Liver (tissue), 9 donors: ENCODE results near the gene CFAP45. TPM values are rescaled to one million over a fixed set of nuclear protein-coding genes. Genes with fewer than 3 reads are reported as not detected.

Source experiments
- DNase-seq: peaks from one replicate; pipeline ENCODE4 v3.0.0-alpha.2; 2017; ENCODE audit warnings: low spot score
- H3K27ac ChIP-seq, 2 donors: one replicate each; pipeline ENCODE4 v1.7.0; 2013; ENCODE audit warnings: inconsistent platforms in 2 of 2, low read length in 2 of 2, control low read depth in 1 of 2, low read depth in 1 of 2, mild to moderate bottlenecking in 1 of 2
- H3K27me3 ChIP-seq, 4 donors: one replicate each; pipeline versions ENCODE4 v1.6.1 to v1.7.0; 2013; ENCODE audit warnings: low read length in 3 of 4, inconsistent platforms in 1 of 4, mild to moderate bottlenecking in 1 of 4, moderate library complexity in 1 of 4; ENCODE audit not compliant: control insufficient read depth in 4 of 4, insufficient read depth in 4 of 4
- H3K36me3 ChIP-seq, 4 donors: one replicate each; pipeline versions ENCODE4 v1.6.1 to v1.7.0; 2013; ENCODE audit warnings: low read length in 3 of 4, mild to moderate bottlenecking in 3 of 4, low read depth in 1 of 4, moderate library complexity in 1 of 4; ENCODE audit not compliant: control insufficient read depth in 4 of 4, insufficient read depth in 3 of 4
- H3K4me1 ChIP-seq, 4 donors: one replicate each; pipeline versions ENCODE4 v1.6.1 to v1.7.0; 2013; ENCODE audit warnings: low read length in 3 of 4, mild to moderate bottlenecking in 3 of 4, moderate library complexity in 1 of 4; ENCODE audit not compliant: control insufficient read depth in 4 of 4, insufficient read depth in 4 of 4
- H3K4me3 ChIP-seq, 3 donors: one replicate each; pipeline versions ENCODE4 v1.6.1 to v1.7.0; 2013; ENCODE audit warnings: low read length in 3 of 3, control low read depth in 1 of 3, low read depth in 1 of 3, mild to moderate bottlenecking in 1 of 3
- H3K9ac ChIP-seq, 2 donors: one replicate each; pipeline ENCODE4 v1.7.0; 2013; ENCODE audit warnings: low read length in 2 of 2, mild to moderate bottlenecking in 2 of 2, moderate library complexity in 2 of 2, control low read depth in 1 of 2, low read depth in 1 of 2
- H3K9me3 ChIP-seq, 4 donors: one replicate each; pipeline versions ENCODE4 v1.6.1 to v1.7.0; 2013; ENCODE audit warnings: low read length in 3 of 4; ENCODE audit not compliant: control insufficient read depth in 4 of 4
- FOXA1 ChIP-seq: IDR thresholded peaks from 2 replicates; pipeline ENCODE4 v1.6.1; 2016; ENCODE audit warnings: antibody characterized with exemption
- FOXA2 ChIP-seq: IDR thresholded peaks from 2 replicates; pipeline ENCODE4 v1.6.1; 2016; ENCODE audit warnings: antibody characterized with exemption
- GABPA ChIP-seq, 2 donors: IDR thresholded peaks in 1 of 2; conservative IDR thresholded peaks in 1 of 2; 2 replicates each; pipeline ENCODE4 v1.6.1; 2016; ENCODE audit warnings: antibody characterized with exemption in 2 of 2, mild to moderate bottlenecking in 1 of 2, moderate library complexity in 1 of 2
- HNF4A ChIP-seq, 2 donors: conservative IDR thresholded peaks; 2 replicates each; pipeline ENCODE4 v1.6.1; 2016; ENCODE audit warnings: antibody characterized with exemption in 2 of 2, mild to moderate bottlenecking in 2 of 2
- HNF4G ChIP-seq: IDR thresholded peaks from 2 replicates; pipeline ENCODE4 v1.6.1; 2016; ENCODE audit warnings: antibody characterized with exemption
- JUND ChIP-seq, 2 donors: IDR thresholded peaks; 2 replicates each; pipeline ENCODE4 v1.6.1; 2016; ENCODE audit warnings: antibody characterized with exemption in 2 of 2
- RAD21 ChIP-seq, 2 donors: IDR thresholded peaks; 2 replicates each; pipeline ENCODE4 v1.6.1; 2016; ENCODE audit warnings: antibody characterized with exemption in 2 of 2, mild to moderate bottlenecking in 2 of 2
- RXRA ChIP-seq, 2 donors: IDR thresholded peaks; 2 replicates each; pipeline ENCODE4 v1.6.1; 2017 to 2018; ENCODE audit warnings: antibody characterized with exemption in 2 of 2, mild to moderate bottlenecking in 1 of 2
- SP1 ChIP-seq: IDR thresholded peaks from 2 replicates; pipeline ENCODE4 v1.6.1; 2018; ENCODE audit warnings: antibody characterized with exemption, mild to moderate bottlenecking
- TAF1 ChIP-seq: conservative IDR thresholded peaks from 2 replicates; pipeline ENCODE4 v1.6.1; 2016; ENCODE audit warnings: antibody characterized with exemption, mild to moderate bottlenecking
- YY1 ChIP-seq: IDR thresholded peaks from 2 replicates; pipeline ENCODE4 v1.6.1; 2016; ENCODE audit warnings: antibody characterized with exemption, mild to moderate bottlenecking
- WGBS: extraction: QIAGEN DNeasy Blood & Tissue Kit; methylation state at CpG from one replicate; pipeline ENCODE4 v1.1.7; 2013; 5-methylcytosine and 5-hydroxymethylcytosine counted together
- polyA plus RNA-seq, 2 donors: library from polyadenylated mRNA; stranded (reverse) in 1 of 2; unstranded in 1 of 2; fragments of 200-250 nt in 1 of 2; fragments of >200 nt in 1 of 2; fragmentation: Nextera tagmentation in 1 of 2; extraction: Ambion mirVana in 1 of 2; gene quantifications; one replicate each; pipeline versions ENCODE4 v1.2.1 to v1.2.3, GENCODE V29; 2013 to 2015
- total RNA-seq, 2 donors: library from RNA; depleted of rRNA; stranded (reverse); fragments of >200 nt; gene quantifications; one replicate each; pipeline ENCODE4 v1.2.3, GENCODE V29; 2014
- TF ChIP-seq, protein P1 (sequence below): IDR thresholded peaks from 2 replicates; pipeline ENCODE4 v1.6.1; 2016; ENCODE audit warnings: antibody characterized with exemption
- TF ChIP-seq, protein P2 (sequence below): fragments of 150-350 bp; IDR thresholded peaks from 2 replicates; pipeline ENCODE4 v1.5.1; 2017; ENCODE audit warnings: improper control_type of control experiment, low read depth, low read length; ENCODE audit not compliant: missing input control
- TF ChIP-seq, protein P3 (sequence below): IDR thresholded peaks from 2 replicates; pipeline ENCODE4 v1.6.1; 2016; ENCODE audit warnings: antibody characterized with exemption, mild to moderate bottlenecking
- TF ChIP-seq, protein P4 (sequence below): IDR thresholded peaks from 2 replicates; pipeline ENCODE4 v1.6.1; 2016; ENCODE audit warnings: antibody characterized with exemption
- donor health status: healthy.
- donor health status: healthy.
- donor health status: healthy.
- donor health status: healthy.
- donor health status: healthy.

Gene CFAP45
- total and polyA plus RNA-seq, 4 donors = 0.03 to 0.24 TPM; not detected in 2

DNA sequence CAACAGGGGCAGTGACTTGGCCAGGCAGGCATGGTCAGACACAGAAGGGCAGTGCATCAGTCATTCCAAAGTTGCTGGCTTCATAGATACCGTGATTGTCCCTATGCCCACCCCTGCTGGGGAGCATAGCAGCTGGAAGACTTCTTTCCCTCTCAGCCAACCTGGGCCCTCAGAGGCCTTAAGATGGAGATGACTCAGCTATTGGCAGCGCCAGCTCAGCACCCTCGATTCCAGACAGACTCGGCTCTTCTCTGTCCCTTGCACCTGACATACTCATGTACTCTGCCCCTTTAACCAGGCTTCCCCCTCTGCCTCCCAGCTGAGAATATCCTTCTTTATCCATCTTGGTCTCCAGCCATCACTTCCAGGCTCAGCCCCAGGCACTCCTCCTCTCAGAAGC lies 56.5 kb downstream of the CFAP45 start:
- WGBS = 94% methylated on average over 4 of the region's 4 CpGs
- no peaks in the 10 kb centered on the region for H3K36me3 ChIP-seq
- no peak overlapping the region for H3K27ac ChIP-seq
- H3K4me3 ChIP-seq = no peak overlapping the region
- no peaks in the 10 kb centered on the region for H3K4me1 ChIP-seq
- no peak overlapping the region for H3K9ac ChIP-seq
- H3K9me3 ChIP-seq = no peaks in the 10 kb centered on the region
- TF ChIP-seq, protein P1, sequence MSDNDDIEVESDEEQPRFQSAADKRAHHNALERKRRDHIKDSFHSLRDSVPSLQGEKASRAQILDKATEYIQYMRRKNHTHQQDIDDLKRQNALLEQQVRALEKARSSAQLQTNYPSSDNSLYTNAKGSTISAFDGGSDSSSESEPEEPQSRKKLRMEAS = no peak
- no peak for TF ChIP-seq HNF4A (conservative IDR thresholded peaks at IDR 0.05)
- TF ChIP-seq, protein P2, sequence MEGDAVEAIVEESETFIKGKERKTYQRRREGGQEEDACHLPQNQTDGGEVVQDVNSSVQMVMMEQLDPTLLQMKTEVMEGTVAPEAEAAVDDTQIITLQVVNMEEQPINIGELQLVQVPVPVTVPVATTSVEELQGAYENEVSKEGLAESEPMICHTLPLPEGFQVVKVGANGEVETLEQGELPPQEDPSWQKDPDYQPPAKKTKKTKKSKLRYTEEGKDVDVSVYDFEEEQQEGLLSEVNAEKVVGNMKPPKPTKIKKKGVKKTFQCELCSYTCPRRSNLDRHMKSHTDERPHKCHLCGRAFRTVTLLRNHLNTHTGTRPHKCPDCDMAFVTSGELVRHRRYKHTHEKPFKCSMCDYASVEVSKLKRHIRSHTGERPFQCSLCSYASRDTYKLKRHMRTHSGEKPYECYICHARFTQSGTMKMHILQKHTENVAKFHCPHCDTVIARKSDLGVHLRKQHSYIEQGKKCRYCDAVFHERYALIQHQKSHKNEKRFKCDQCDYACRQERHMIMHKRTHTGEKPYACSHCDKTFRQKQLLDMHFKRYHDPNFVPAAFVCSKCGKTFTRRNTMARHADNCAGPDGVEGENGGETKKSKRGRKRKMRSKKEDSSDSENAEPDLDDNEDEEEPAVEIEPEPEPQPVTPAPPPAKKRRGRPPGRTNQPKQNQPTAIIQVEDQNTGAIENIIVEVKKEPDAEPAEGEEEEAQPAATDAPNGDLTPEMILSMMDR = no peak
- no peak for TF ChIP-seq SP1
- no peak for TF ChIP-seq GABPA (IDR thresholded peaks at IDR 0.05 in 1 of 2, conservative IDR thresholded peaks at IDR 0.05 in 1 of 2)
- TF ChIP-seq TAF1 = no peak
- TF ChIP-seq JUND (IDR thresholded peaks at IDR 0.05) = no peak
- no peak for TF ChIP-seq HNF4G
- TF ChIP-seq, protein P3, sequence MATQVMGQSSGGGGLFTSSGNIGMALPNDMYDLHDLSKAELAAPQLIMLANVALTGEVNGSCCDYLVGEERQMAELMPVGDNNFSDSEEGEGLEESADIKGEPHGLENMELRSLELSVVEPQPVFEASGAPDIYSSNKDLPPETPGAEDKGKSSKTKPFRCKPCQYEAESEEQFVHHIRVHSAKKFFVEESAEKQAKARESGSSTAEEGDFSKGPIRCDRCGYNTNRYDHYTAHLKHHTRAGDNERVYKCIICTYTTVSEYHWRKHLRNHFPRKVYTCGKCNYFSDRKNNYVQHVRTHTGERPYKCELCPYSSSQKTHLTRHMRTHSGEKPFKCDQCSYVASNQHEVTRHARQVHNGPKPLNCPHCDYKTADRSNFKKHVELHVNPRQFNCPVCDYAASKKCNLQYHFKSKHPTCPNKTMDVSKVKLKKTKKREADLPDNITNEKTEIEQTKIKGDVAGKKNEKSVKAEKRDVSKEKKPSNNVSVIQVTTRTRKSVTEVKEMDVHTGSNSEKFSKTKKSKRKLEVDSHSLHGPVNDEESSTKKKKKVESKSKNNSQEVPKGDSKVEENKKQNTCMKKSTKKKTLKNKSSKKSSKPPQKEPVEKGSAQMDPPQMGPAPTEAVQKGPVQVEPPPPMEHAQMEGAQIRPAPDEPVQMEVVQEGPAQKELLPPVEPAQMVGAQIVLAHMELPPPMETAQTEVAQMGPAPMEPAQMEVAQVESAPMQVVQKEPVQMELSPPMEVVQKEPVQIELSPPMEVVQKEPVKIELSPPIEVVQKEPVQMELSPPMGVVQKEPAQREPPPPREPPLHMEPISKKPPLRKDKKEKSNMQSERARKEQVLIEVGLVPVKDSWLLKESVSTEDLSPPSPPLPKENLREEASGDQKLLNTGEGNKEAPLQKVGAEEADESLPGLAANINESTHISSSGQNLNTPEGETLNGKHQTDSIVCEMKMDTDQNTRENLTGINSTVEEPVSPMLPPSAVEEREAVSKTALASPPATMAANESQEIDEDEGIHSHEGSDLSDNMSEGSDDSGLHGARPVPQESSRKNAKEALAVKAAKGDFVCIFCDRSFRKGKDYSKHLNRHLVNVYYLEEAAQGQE = no peak
- TF ChIP-seq FOXA1 = no peak
- TF ChIP-seq YY1 = no peak
- TF ChIP-seq, protein P4, sequence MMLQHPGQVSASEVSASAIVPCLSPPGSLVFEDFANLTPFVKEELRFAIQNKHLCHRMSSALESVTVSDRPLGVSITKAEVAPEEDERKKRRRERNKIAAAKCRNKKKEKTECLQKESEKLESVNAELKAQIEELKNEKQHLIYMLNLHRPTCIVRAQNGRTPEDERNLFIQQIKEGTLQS = no peak
- DNase-seq = no peak
- no peaks in the 10 kb centered on the region for H3K27me3 ChIP-seq

DNA sequence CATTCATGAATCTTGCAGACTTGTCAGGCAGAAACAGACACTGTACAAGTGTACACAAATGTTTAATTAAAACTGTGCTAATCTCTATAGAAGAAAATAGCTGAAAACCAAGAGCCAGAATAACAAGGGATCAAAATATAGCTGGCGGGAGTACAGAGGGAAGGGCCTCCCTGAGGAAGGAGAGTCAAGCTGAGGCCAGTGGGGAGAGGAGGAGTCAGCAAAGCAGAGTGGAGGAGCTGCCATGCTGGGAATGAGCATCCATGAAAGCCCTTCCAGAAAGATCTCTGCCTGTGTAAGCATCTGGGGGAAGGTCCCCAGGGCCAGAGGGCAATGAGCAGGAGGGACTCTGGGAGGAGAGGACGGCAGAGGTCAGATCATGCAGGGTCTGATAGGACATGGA lies 58.2 kb downstream of the CFAP45 start:
- Histone ChIP-seq H3K9ac (no peak overlapping the region), H3K9me3 (no peaks in the 10 kb centered on the region), H3K4me3 (no peak overlapping the region), H3K27me3 (no peaks in the 10 kb centered on the region), H3K36me3 (no peaks in the 10 kb centered on the region), H3K4me1 (no peaks in the 10 kb centered on the region), H3K27ac (no peak overlapping the region)
- DNase-seq = no peak
- TF ChIP-seq, protein P3 = no peak
- TF ChIP-seq HNF4G = no peak
- no peak for TF ChIP-seq TAF1
- TF ChIP-seq FOXA2 = no peak
- no peak for TF ChIP-seq RXRA (IDR thresholded peaks at IDR 0.05)
- no peak for TF ChIP-seq FOXA1
- TF ChIP-seq SP1 = no peak
- no peak for TF ChIP-seq RAD21 (IDR thresholded peaks at IDR 0.05)
- WGBS = 82% methylated on average over 2 of the region's 2 CpGs
